ENCODE data around the gene PIM1. TPM values are rescaled to one million over a fixed set of nuclear protein-coding genes. Genes with fewer than 3 reads are reported as not detected.

Gene PIM1
- total and polyA plus RNA-seq, 9 of the 15 experiments (the other 6 are each of a cell fraction or from before 2014, with no cell fraction given), result 19.0 to 789 (median 212) TPM

GRCh38 chr6:37202788-37203491, 33.0 kb downstream of the PIM1 start (continued):
- TF ChIP-seq ZNF592 (IDR thresholded peaks at IDR 0.05), result peak; percentile 56; the same call in 1 of the 2 replicates
- TF ChIP-seq NONO (IDR thresholded peaks at IDR 0.05; ENCODE audit: low read depth in 2 of 2, low read length in 1 of 2), result no peak
- TF ChIP-seq E2F8 (IDR thresholded peaks at IDR 0.05; ENCODE audit: low read depth, partially characterized antibody), result no peak
- no peak for TF ChIP-seq ZBTB12 (CRISPR knock-in tag; IDR thresholded peaks at IDR 0.05)
- no peak for TF ChIP-seq SIRT6 (IDR thresholded peaks at IDR 0.05; ENCODE audit: low read depth, low read length)
- TF ChIP-seq, protein P1, sequence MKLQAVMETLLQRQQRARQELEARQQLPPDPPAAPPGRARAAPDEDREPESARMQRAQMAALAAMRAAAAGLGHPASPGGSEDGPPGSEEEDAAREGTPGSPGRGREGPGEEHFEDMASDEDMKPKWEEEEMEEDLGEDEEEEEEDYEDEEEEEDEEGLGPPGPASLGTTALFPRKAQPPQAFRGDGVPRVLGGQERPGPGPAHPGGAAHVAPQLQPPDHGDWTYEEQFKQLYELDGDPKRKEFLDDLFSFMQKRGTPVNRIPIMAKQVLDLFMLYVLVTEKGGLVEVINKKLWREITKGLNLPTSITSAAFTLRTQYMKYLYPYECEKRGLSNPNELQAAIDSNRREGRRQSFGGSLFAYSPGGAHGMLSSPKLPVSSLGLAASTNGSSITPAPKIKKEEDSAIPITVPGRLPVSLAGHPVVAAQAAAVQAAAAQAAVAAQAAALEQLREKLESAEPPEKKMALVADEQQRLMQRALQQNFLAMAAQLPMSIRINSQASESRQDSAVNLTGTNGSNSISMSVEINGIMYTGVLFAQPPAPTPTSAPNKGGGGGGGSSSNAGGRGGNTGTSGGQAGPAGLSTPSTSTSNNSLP (IDR thresholded peaks at IDR 0.05; ENCODE audit: borderline replicate concordance, low read depth, low read length), result peak; percentile 79; the same call in 1 of the 2 replicates
- TF ChIP-seq ZNF408 (CRISPR knock-in tag; IDR thresholded peaks at IDR 0.05; ENCODE audit: low read depth), result no peak
- TF ChIP-seq TBL1XR1 (IDR thresholded peaks at IDR 0.05; ENCODE audit: low read length in 2 of 2), result 0 out of 4 replicates have a peak, but pooled peaks of 1 of the 2 experiments have one; percentile 19
- TF ChIP-seq PHB (CRISPR knock-in tag; IDR thresholded peaks at IDR 0.05), result no peak
- no peak for TF ChIP-seq ZNF41 (CRISPR knock-in tag; conservative IDR thresholded peaks at IDR 0.05)
- no peak; the same call in 1 of the 2 replicates for TF ChIP-seq NBN (IDR thresholded peaks at IDR 0.05; ENCODE audit: low read depth)
- TF ChIP-seq GTF3C2 (IDR thresholded peaks at IDR 0.05; ENCODE audit: borderline replicate concordance, extremely low read depth, insufficient read length), result no peak
- peak; percentile 20 for TF ChIP-seq HDAC3 (IDR thresholded peaks at IDR 0.05; ENCODE audit: borderline replicate concordance, partially characterized antibody)
